IgD-negative memory B cell (primary cell): ENCODE measurements around the gene TYMP. TPM values are rescaled to one million over a fixed set of nuclear protein-coding genes. Genes with fewer than 3 reads are reported as not detected.
"Not testable (repeated sequence)": the region's sequence is repeated elsewhere in the genome, so short reads cannot be mapped to it uniquely, and the experiment has no call there.

ENCODE experiments used
- H3K27ac Mint-ChIP-seq, 3 donors: one replicate each; pipeline ENCODE4 v1.8.0; 2020 to 2022; ENCODE audit warnings: mild to moderate bottlenecking in 3 of 3, mixed read lengths in 3 of 3, moderate library complexity in 1 of 3
- H3K27me3 Mint-ChIP-seq: one replicate; pipeline ENCODE4 v1.8.0; 2021; ENCODE audit warnings: mixed read lengths
- H3K36me3 Mint-ChIP-seq: one replicate; pipeline ENCODE4 v1.8.0; 2020; ENCODE audit warnings: mild to moderate bottlenecking, mixed read lengths
- H3K4me1 Mint-ChIP-seq, 3 donors: one replicate each; pipeline ENCODE4 v1.8.0; 2020 to 2022; ENCODE audit warnings: mixed read lengths in 3 of 3, mild to moderate bottlenecking in 1 of 3
- H3K4me3 Mint-ChIP-seq, 4 donors: one replicate each; pipeline ENCODE4 v1.8.0; 2020 to 2022; ENCODE audit warnings: mild to moderate bottlenecking in 4 of 4, mixed read lengths in 4 of 4, moderate library complexity in 3 of 4
- H3K9me3 Mint-ChIP-seq, 3 donors: one replicate each; pipeline ENCODE4 v1.8.0; 2020 to 2021; ENCODE audit warnings: mixed read lengths in 3 of 3, mild to moderate bottlenecking in 1 of 3
- polyA plus RNA-seq: library from polyadenylated mRNA; unstranded; fragments of 300-500 nt; fragmentation: Illumina TruSeq; gene quantifications from one replicate; pipeline ENCODE4 v1.2.3, GENCODE V29; 2021

TYMP gene
- polyA plus RNA-seq, 1 donor from 2014 or later = 56.8 TPM

GRCh38 chr22:50535113-50535512, 5.3 kb upstream of the TYMP start:
- H3K27me3 Mint-ChIP-seq = no peaks in the 10 kb centered on the region
- peak overlapping the region; percentile 95 to 99 (median 98) for H3K27ac Mint-ChIP-seq
- peak overlapping the region; percentile 77 to 97 (median 90) for H3K4me3 Mint-ChIP-seq
- peaks cover 36 to 40% (median 38%) of the 10 kb centered on the region in 3 donors for H3K4me1 Mint-ChIP-seq
- no peaks in the 10 kb centered on the region for H3K36me3 Mint-ChIP-seq
- no peaks in the 10 kb centered on the region for H3K9me3 Mint-ChIP-seq

DNA sequence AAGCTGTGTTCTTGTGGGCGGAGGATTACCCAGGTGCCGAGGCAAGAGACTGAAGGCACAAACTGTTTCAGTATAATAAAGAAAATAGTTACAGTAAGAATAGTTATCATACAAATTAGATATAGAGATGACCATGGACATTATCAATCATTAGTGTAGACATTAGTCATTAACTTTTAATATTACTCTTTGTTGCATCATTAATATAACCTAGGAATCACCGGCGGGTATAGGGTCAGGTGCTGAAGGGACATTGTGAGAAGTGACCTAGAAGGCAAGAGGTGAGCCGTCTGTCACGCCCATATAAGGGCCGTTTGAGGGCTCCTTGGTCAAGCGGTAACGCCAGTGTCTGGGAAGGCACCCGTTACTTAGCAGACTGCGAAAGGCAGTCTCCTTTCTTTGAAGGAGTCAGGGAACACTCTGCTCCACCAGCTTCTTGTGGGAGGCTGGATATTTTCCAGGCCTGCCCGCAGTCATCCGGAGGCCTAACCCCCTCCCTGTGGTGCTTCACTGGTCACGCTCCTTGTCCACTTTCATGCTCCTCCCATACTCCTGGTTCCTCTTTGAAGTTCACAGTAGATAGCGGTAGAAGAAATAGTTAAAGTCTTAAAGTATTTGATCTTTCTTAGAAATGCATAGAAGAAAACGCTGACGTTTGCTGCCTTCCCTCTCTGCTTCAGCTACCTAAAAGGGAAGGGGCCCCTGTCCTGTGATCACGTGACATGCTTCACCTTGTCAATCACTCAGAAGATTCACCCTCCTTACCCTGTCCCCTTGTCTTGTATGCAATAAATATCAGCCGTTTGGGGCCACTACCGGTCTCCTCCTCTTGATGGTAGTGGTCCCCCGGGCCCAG, 4.3 kb upstream of the TYMP start:
- Mint-ChIP-seq H3K4me1 (peaks cover 29 to 33% (median 31%) of the 10 kb centered on the region in 3 donors), H3K4me3 (peak overlapping the region; percentile 77 to 97 (median 90)), H3K27ac (peak overlapping the region; percentile 95 to 99 (median 98))
- not testable (repeated sequence) for H3K9me3 Mint-ChIP-seq, H3K36me3 Mint-ChIP-seq, H3K27me3 Mint-ChIP-seq

GRCh38 chr22:50532824-50533796, 3.3 kb upstream of the TYMP start:
- peaks cover 31 to 34% (median 32%) of the 10 kb centered on the region in 3 donors for H3K4me1 Mint-ChIP-seq
- H3K36me3 Mint-ChIP-seq = no peaks in the 10 kb centered on the region
- peak overlapping the region; percentile 86 to 97 (median 92) for H3K4me3 Mint-ChIP-seq
- no peaks in the 10 kb centered on the region for H3K9me3 Mint-ChIP-seq
- H3K27ac Mint-ChIP-seq = peak overlapping the region; percentile 95 to 99 (median 98)
- H3K27me3 Mint-ChIP-seq = no peaks in the 10 kb centered on the region

GRCh38 chr22:50531962-50532674, 2.3 kb upstream of the TYMP start:
- no peaks in the 10 kb centered on the region for H3K9me3 Mint-ChIP-seq
- H3K27ac Mint-ChIP-seq = peak overlapping the region; percentile 93 to 99 (median 98)
- peak overlapping the region; percentile 90 to 97 (median 94) for H3K4me3 Mint-ChIP-seq
- no peaks in the 10 kb centered on the region for H3K36me3 Mint-ChIP-seq
- H3K27me3 Mint-ChIP-seq = no peaks in the 10 kb centered on the region
- H3K4me1 Mint-ChIP-seq = peaks cover 33 to 37% (median 35%) of the 10 kb centered on the region in 3 donors

- H3K4me3 Mint-ChIP-seq = peak overlapping the region; percentile 90 to 97 (median 94)
- H3K9me3 Mint-ChIP-seq = no peaks in the 10 kb centered on the region
- peak overlapping the region; percentile 98 to 100 (median 99) for H3K27ac Mint-ChIP-seq
- no peaks in the 10 kb centered on the region for H3K36me3 Mint-ChIP-seq
- H3K27me3 Mint-ChIP-seq = no peaks in the 10 kb centered on the region
- peaks cover 36 to 38% (median 37%) of the 10 kb centered on the region in 3 donors for H3K4me1 Mint-ChIP-seq
Observed at GRCh38 chr22:50531546-50531961, 1.7 kb upstream of the TYMP start.

GRCh38 chr22:50530877-50531545, 1.2 kb upstream of the TYMP start:
- peak overlapping the region; percentile 98 to 100 (median 99) for H3K27ac Mint-ChIP-seq
- H3K4me3 Mint-ChIP-seq = peak overlapping the region; percentile 90 to 97 (median 94)
- no peaks in the 10 kb centered on the region for H3K27me3 Mint-ChIP-seq
- no peaks in the 10 kb centered on the region for H3K36me3 Mint-ChIP-seq
- H3K4me1 Mint-ChIP-seq = peaks cover 36 to 38% (median 37%) of the 10 kb centered on the region in 3 donors
- H3K9me3 Mint-ChIP-seq = no peaks in the 10 kb centered on the region

DNA sequence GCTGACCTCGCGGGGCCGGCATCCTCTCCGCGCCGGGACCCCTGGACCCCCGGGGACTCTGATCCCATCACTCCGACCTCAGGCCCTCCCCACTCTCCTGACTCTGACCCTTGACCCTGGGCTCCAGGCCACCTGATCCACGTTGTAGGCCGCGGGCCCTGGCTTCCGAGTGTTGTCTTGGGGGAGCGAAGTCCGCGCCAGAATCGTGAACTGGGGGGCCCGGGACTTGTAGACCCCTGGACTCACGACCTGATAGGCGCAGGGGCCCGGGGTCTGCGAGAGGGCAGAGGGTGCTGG, 716 bp upstream of the TYMP start:
- Mint-ChIP-seq H3K27ac (peak overlapping the region; percentile 98 to 100 (median 99)), H3K9me3 (no peaks in the 10 kb centered on the region), H3K27me3 (no peaks in the 10 kb centered on the region), H3K36me3 (no peaks in the 10 kb centered on the region), H3K4me3 (peak overlapping the region; percentile 90 to 97 (median 94)), H3K4me1 (peaks cover 36 to 38% (median 37%) of the 10 kb centered on the region in 3 donors)

DNA sequence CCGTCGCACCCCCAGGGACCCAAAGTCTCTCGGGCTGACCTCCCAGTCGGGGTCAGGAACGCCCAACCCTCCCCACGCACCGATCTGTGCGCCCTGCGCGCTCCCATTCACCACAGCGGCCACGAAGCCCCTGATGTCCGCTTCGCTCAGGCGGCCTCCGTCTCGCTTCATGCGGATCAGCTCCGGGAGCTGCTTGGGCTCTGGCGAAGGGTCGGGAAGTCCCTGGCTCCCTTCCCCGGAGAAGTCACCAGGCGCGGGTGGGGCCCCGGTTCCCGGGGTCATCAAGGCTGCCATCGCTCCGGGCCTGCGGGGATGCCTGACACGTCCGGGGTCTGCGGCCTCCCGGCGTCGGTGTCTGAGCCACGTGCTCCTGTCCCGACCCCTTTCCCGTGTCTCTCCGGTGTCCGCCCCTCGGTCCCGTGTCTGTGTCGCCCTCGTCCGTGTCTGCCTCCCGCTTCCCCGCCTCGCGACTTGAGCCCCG, 356 bp downstream of the TYMP start:
- Mint-ChIP-seq H3K36me3 (no peaks in the 10 kb centered on the region), H3K4me1 (peaks cover 34 to 37% (median 35%) of the 10 kb centered on the region in 3 donors), H3K9me3 (no peaks in the 10 kb centered on the region), H3K27me3 (no peaks in the 10 kb centered on the region), H3K27ac (peak overlapping the region in 2 of 3 donors; percentile 92 to 98), H3K4me3 (peak overlapping the region; percentile 55 to 95 (median 82))

DNA sequence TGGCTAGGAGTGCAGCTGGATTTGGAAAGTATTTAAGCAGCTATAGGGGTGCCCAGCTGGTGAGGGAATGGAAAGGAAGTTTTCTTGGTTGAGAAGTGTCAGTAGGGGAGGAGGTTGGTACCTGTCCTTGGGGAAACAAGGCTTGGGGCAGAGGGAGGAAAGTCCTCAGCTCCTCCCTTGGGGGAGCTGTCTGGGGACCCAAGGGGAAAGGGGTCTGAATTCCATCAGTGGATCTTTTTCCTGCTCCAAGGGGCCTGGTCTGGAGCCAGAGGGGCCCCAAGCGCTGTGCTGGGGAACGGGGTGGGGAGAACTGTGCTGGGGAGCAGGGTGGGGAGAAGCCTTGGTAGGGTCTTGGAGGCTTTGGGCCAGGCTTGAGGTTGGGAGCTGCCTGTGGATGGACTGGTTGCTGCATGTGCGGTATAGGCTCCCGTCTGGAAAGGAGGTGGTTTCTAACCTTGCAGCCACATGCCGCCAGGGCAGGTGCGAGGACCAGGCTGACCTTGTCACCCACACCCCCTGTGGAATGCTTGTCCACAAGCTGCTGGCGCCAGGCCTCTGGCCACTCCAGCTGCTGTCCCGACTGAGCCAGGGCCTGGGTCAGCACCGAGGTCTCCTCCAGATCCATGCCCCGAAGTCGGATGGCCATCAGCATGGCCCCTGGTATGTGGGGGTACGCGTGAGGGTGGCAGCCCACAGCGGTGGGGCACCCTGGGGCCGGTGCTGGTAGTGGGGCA, 963 bp downstream of the TYMP start:
- H3K36me3 Mint-ChIP-seq = no peaks in the 10 kb centered on the region
- no peaks in the 10 kb centered on the region for H3K9me3 Mint-ChIP-seq
- H3K4me1 Mint-ChIP-seq = peaks cover 31 to 32% (median 32%) of the 10 kb centered on the region in 3 donors
- peak overlapping the region; percentile 71 to 94 (median 85) for H3K4me3 Mint-ChIP-seq
- H3K27me3 Mint-ChIP-seq = no peaks in the 10 kb centered on the region
- H3K27ac Mint-ChIP-seq = peak overlapping the region; percentile 92 to 98 (median 95)

GRCh38 chr22:50527921-50528681, 1.7 kb downstream of the TYMP start:
- H3K4me1 Mint-ChIP-seq = peaks cover 24 to 29% (median 25%) of the 10 kb centered on the region in 3 donors
- no peaks in the 10 kb centered on the region for H3K36me3 Mint-ChIP-seq
- no peaks in the 10 kb centered on the region for H3K9me3 Mint-ChIP-seq
- H3K4me3 Mint-ChIP-seq = peak overlapping the region; percentile 79 to 96 (median 90)
- peak overlapping the region; percentile 94 to 98 (median 95) for H3K27ac Mint-ChIP-seq
- H3K27me3 Mint-ChIP-seq = no peaks in the 10 kb centered on the region

GRCh38 chr22:50526834-50527801, 2.7 kb downstream of the TYMP start:
- H3K9me3 Mint-ChIP-seq = no peaks in the 10 kb centered on the region
- H3K27ac Mint-ChIP-seq = peak overlapping the region; percentile 94 to 98 (median 95)
- H3K36me3 Mint-ChIP-seq = no peaks in the 10 kb centered on the region
- H3K4me3 Mint-ChIP-seq = peak overlapping the region; percentile 79 to 96 (median 90)
- H3K27me3 Mint-ChIP-seq = no peaks in the 10 kb centered on the region
- H3K4me1 Mint-ChIP-seq = peaks cover 18 to 22% (median 20%) of the 10 kb centered on the region in 3 donors
